K562 (cell line): ENCODE measurements around the gene SMIM35. TPM values are rescaled to one million over a fixed set of nuclear protein-coding genes. Genes with fewer than 3 reads are reported as not detected.

Source experiments
- E2F6 ChIP-seq, 2 experiments: IDR thresholded peaks; 2 replicates each; pipeline ENCODE4 v1.6.1; 2011; ENCODE audit warnings: borderline replicate concordance in 1 of 2, control low read depth in 1 of 2, low read depth in 1 of 2, low read length in 1 of 2, mild to moderate bottlenecking in 1 of 2, mixed read lengths in 1 of 2, moderate library complexity in 1 of 2; ENCODE audit not compliant: insufficient read depth in 1 of 2, insufficient read length in 1 of 2, poor library complexity in 1 of 2, severe bottlenecking in 1 of 2; ENCODE audit errors: extremely low read depth in 1 of 2
- FOXA1 ChIP-seq: fragments of 450-650 bp; IDR thresholded peaks from 2 replicates; pipeline ENCODE4 v1.6.1; 2016; ENCODE audit warnings: mild to moderate bottlenecking, borderline replicate concordance
- MAZ ChIP-seq, 2 experiments: fragments of 450-650 bp in 1 of 2; sonication (generic) in 1 of 2; formaldehyde crosslinking; IDR thresholded peaks in 1 of 2; conservative IDR thresholded peaks in 1 of 2; 2 replicates each; pipeline versions ENCODE4 v1.4.0 to v1.5.0; 2020; ENCODE audit warnings: mild to moderate bottlenecking in 1 of 2, missing genetic modification reagents in 1 of 2
- MCM2 ChIP-seq: fragments of 450-650 bp; IDR thresholded peaks from 2 replicates; pipeline ENCODE4 v1.6.1; 2017; ENCODE audit warnings: low read depth, mild to moderate bottlenecking
- MED1 ChIP-seq: sonication (generic); formaldehyde crosslinking; IDR thresholded peaks from 2 replicates; pipeline ENCODE4 v1.8.1; 2023; ENCODE audit warnings: missing genetic modification reagents, borderline replicate concordance
- MTA1 ChIP-seq: fragments of 450-650 bp; IDR thresholded peaks from 2 replicates; pipeline ENCODE4 v1.6.1; 2017; ENCODE audit warnings: borderline replicate concordance
- POLR2AphosphoS5 ChIP-seq: IDR thresholded peaks from 2 replicates; pipeline ENCODE4 v1.6.1; 2011; ENCODE audit warnings: mild to moderate bottlenecking, low read depth, low read length, moderate library complexity; ENCODE audit not compliant: control insufficient read depth, insufficient read depth
- POLR3A ChIP-seq: IDR thresholded peaks from 2 replicates; pipeline ENCODE4 v1.6.1; 2011; ENCODE audit warnings: borderline replicate concordance, mild to moderate bottlenecking, moderate library complexity; ENCODE audit not compliant: insufficient read length, insufficient read depth; ENCODE audit errors: extremely low read depth
- TBL1XR1 ChIP-seq, 2 experiments: IDR thresholded peaks; 2 replicates each; pipeline ENCODE4 v1.6.1; 2012; ENCODE audit warnings: improper control_type of control experiment in 2 of 2, low read length in 2 of 2, mild to moderate bottlenecking in 1 of 2
- ZBTB43 ChIP-seq: sonication (generic); formaldehyde crosslinking; IDR thresholded peaks from 2 replicates; pipeline ENCODE4 v1.8.0; 2023; ENCODE audit warnings: mild to moderate bottlenecking, missing genetic modification reagents
- ZKSCAN1 ChIP-seq: fragments of 150-350 bp; IDR thresholded peaks from 2 replicates; pipeline ENCODE4 v1.6.1; 2016; ENCODE audit warnings: low read depth, low read length
- ZNF184 ChIP-seq: sonication (generic); formaldehyde crosslinking; IDR thresholded peaks from 2 replicates; pipeline ENCODE4 v1.5.0; 2020; ENCODE audit warnings: missing genetic modification reagents
- polyA plus RNA-seq, 8 experiments: library from polyadenylated mRNA; depleted of rRNA in 4 of 8; stranded (reverse) in 5 of 8; unstranded in 3 of 8; fragments of >200 nt; fragmentation: Nextera tagmentation in 2 of 8; fragmentation: Illumina TruSeq in 1 of 8; extraction: Ambion mirVana in 2 of 8; extraction: Trizol in 1 of 8; gene quantifications; 2 replicates each; pipeline versions ENCODE4 v1.2.1 to v1.2.3, GENCODE V29; 2011 to 2014; ENCODE audit warnings: inconsistent platforms in 1 of 8, missing spikeins in 1 of 8
- total RNA-seq, 7 experiments: library from RNA; depleted of rRNA in 6 of 7; stranded (reverse); fragments of >200 nt in 6 of 7; fragmentation: Illumina TruSeq in 2 of 7; extraction: Trizol in 2 of 7; gene quantifications; 2 replicates each; pipeline versions ENCODE4 v1.2.1 to v1.2.3, GENCODE V29; 2011 to 2021; ENCODE audit warnings: low replicate concordance in 1 of 7
- TF ChIP-seq, protein P1 (sequence below): fragments of 250-450 bp; sonication (Bioruptor Pico); IDR thresholded peaks from 2 replicates; pipeline ENCODE4 v1.4.0; 2020; ENCODE audit warnings: borderline replicate concordance
- TF ChIP-seq, protein P2 (sequence below), 2 experiments: IDR thresholded peaks in 1 of 2; conservative IDR thresholded peaks in 1 of 2; 2 replicates each; pipeline ENCODE4 v1.6.1; 2016; ENCODE audit warnings: low read depth in 2 of 2, mild to moderate bottlenecking in 1 of 2, missing compliant biosample characterization in 1 of 2, missing genetic modification characterization in 1 of 2, moderate library complexity in 1 of 2

The SMIM35 gene
- total and polyA plus RNA-seq, 9 of the 15 experiments (the other 6 are each of a cell fraction or from before 2014, with no cell fraction given): 0.03 TPM; not detected in 7

- peak; percentile 74 to 77 for TF ChIP-seq MAZ (CRISPR knock-in tag; conservative IDR thresholded peaks at IDR 0.05 in 1 of 2, IDR thresholded peaks at IDR 0.05 in 1 of 2)
- TF ChIP-seq POLR2AphosphoS5: no peak; the same call in 1 of the 2 replicates
- TF ChIP-seq MCM2: no peak
- TF ChIP-seq E2F6 (IDR thresholded peaks at IDR 0.05; ENCODE audit: borderline replicate concordance in 1 of 2, extremely low read depth in 1 of 2, insufficient read depth in 1 of 2, insufficient read length in 1 of 2, low read depth in 1 of 2, low read length in 1 of 2, poor library complexity in 1 of 2, severe bottlenecking in 1 of 2): peak; percentile 90 to 91
- peak; percentile 6; the same call in 1 of the 2 replicates for TF ChIP-seq ZKSCAN1
- peak; percentile 95 for TF ChIP-seq ZBTB43 (CRISPR knock-in tag)
- 0 out of 4 replicates have a peak, but pooled peaks of 1 of the 2 experiments have one; percentile 53 for TF ChIP-seq TBL1XR1 (IDR thresholded peaks at IDR 0.05; ENCODE audit: low read length in 2 of 2)
- no peak for TF ChIP-seq POLR3A
- TF ChIP-seq, protein P1, sequence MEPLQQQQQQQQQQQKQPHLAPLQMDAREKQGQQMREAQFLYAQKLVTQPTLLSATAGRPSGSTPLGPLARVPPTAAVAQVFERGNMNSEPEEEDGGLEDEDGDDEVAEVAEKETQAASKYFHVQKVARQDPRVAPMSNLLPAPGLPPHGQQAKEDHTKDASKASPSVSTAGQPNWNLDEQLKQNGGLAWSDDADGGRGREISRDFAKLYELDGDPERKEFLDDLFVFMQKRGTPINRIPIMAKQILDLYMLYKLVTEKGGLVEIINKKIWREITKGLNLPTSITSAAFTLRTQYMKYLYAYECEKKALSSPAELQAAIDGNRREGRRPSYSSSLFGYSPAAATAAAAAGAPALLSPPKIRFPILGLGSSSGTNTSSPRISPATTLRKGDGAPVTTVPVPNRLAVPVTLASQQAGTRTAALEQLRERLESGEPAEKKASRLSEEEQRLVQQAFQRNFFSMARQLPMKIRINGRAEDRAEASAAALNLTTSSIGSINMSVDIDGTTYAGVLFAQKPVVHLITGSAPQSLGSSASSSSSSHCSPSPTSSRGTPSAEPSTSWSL (CRISPR knock-in tag): no peak
- TF ChIP-seq, protein P2, sequence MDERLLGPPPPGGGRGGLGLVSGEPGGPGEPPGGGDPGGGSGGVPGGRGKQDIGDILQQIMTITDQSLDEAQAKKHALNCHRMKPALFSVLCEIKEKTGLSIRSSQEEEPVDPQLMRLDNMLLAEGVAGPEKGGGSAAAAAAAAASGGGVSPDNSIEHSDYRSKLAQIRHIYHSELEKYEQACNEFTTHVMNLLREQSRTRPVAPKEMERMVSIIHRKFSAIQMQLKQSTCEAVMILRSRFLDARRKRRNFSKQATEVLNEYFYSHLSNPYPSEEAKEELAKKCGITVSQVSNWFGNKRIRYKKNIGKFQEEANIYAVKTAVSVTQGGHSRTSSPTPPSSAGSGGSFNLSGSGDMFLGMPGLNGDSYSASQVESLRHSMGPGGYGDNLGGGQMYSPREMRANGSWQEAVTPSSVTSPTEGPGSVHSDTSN (CRISPR knock-in tag; IDR thresholded peaks at IDR 0.05; ENCODE audit: low read depth): peak; percentile 42; the same call in 1 of the 2 replicates
- TF ChIP-seq, protein P2 (tag; conservative IDR thresholded peaks at IDR 0.05; ENCODE audit: low read depth): 0 out of 2 replicates have a peak, but pooled peaks have one; percentile 7
- TF ChIP-seq ZNF184: no peak
- TF ChIP-seq MTA1: 0 out of 2 replicates have a peak, but pooled peaks have one; percentile 53
- no peak for TF ChIP-seq MED1 (CRISPR knock-in tag)
- no peak for TF ChIP-seq FOXA1
Measured at GRCh38 chr11:117985953-117986887, 100.5 kb downstream of the SMIM35 start, which contains the start of gene IL10RA (continued).
